ENCODE data around the gene CLDND2. TPM values are rescaled to one million over a fixed set of nuclear protein-coding genes. Genes with fewer than 3 reads are reported as not detected.
A peak's percentile ranks its signal among the peaks of the same experiment; 100 is the strongest.

CLDND2 gene
- total and polyA plus RNA-seq, 2 of the 4 experiments (the other 2 are of a cell fraction) = not detected

GRCh38 chr19:51367565-51368365 lies 1.0 kb downstream of the CLDND2 start (continued):
- TF ChIP-seq CTCF (conservative IDR thresholded peaks at IDR 0.05; ENCODE audit: low read depth, low read length) (no peak), MAZ (IDR thresholded peaks at IDR 0.05; ENCODE audit: borderline replicate concordance, low read depth, low read length) (peak; percentile 87)

- Histone ChIP-seq H4K5ac (ENCODE audit: low read depth, low read length) (no peak overlapping the region), H2BK15ac (ENCODE audit: low read depth, low read length) (no peak overlapping the region), H3K14ac (replicated peaks; ENCODE audit: low read depth, low read length) (0 out of 2 replicates have a peak overlapping the region, but pooled peaks have one; percentile 74), H3K23ac (ENCODE audit: low read depth, low read length) (peak overlapping the region; percentile 70), H3K27me3 (ENCODE audit: control insufficient read depth, insufficient read depth, low read length) (no peaks in the 10 kb centered on the region; the same call in 1 of the 2 replicates), H2AK5ac (ENCODE audit: low read depth, low read length) (0 out of 2 replicates have a peak overlapping the region, but pooled peaks have one; percentile 29), H3K18ac (ENCODE audit: low read depth, low read length) (no peak overlapping the region), H3K4me3 (ENCODE audit: insufficient read depth, low read depth, low read length) (peak overlapping the region; percentile 43), H4K8ac (ENCODE audit: low read depth in 2 of 2, low read length in 2 of 2) (peak overlapping the region; percentile 64 to 80; a peak in 2 of 4 replicates), H2BK5ac (ENCODE audit: low read depth, low read length, poor library complexity, severe bottlenecking) (peak overlapping the region; percentile 49), H3K36me3 (ENCODE audit: control insufficient read depth, insufficient read depth, low read length) (no peaks in the 10 kb centered on the region), H2BK120ac (ENCODE audit: low read depth, low read length) (no peak overlapping the region), H3K56ac (ENCODE audit: extremely low read depth, insufficient read depth, low read length) (peak overlapping the region; percentile 81; the same call in 1 of the 2 replicates), H3K27ac (ENCODE audit: insufficient read depth, low read length) (peak overlapping the region; percentile 77), H4K91ac (ENCODE audit: insufficient read depth, low read depth, low read length) (no peak overlapping the region), H2AK9ac (replicated peaks; ENCODE audit: low read depth, low read length, poor library complexity) (peak overlapping the region; percentile 98), H3K9ac (ENCODE audit: low read depth, low read length) (peak overlapping the region; percentile 52), H3K4me2 (ENCODE audit: low read depth, low read length) (peak overlapping the region; percentile 85), H3K9me3 (ENCODE audit: control insufficient read depth, insufficient read depth, low read length) (no peaks in the 10 kb centered on the region), H3K4ac (ENCODE audit: low read depth, low read length) (peak overlapping the region; percentile 85), H3K79me1 (ENCODE audit: low read depth in 1 of 2, low read length in 2 of 2) (peaks cover 9 to 45% of the 10 kb centered on the region in 2 experiments; a peak in 3 of 4 replicates), H2BK20ac (ENCODE audit: low read depth, low read length) (no peak overlapping the region), H3K9me1 (ENCODE audit: insufficient read depth, low read length) (peaks cover 15% of the 10 kb centered on the region), H4K20me1 (ENCODE audit: insufficient read depth, low read length) (no peaks in the 10 kb centered on the region), H3K4me1 (ENCODE audit: control insufficient read depth, insufficient read depth, low read length) (peaks cover 16% of the 10 kb centered on the region), H2AFZ (replicated peaks; ENCODE audit: low read length, poor library complexity) (peak overlapping the region; percentile 100)
- 0% methylated on average over 2 of the region's 15 CpGs; no CpG with 5 or more reads in 1 of the 2 experiments for WGBS, 2 experiments (ENCODE audit: extremely low coverage in 2 of 2, insufficient read length in 1 of 2)
- dilution Hi-C loops (cut with HindIII; ENCODE audit: low sequenced_read_pairs, unreplicated experiment) (no loop called here), in situ Hi-C loops (cut with MboI; ENCODE audit: low sequenced_read_pairs) (no loop called here), intact Hi-C loops (cut with micrococcal nuclease) (loop anchor here (1.0 kb wide), 1 partner anchor 27 kb away; no protein-coding TSS in a partner anchor)
- POLR2A ChIA-PET (ENCODE audit: unreplicated experiment) = interaction anchor here (0.6 kb wide), 1 partner anchor 28 kb away, joined by 4 read pairs; no protein-coding TSS in a partner anchor
- BruUV-seq (replicated peaks) = no TSS peak
- no peak for ATAC-seq (ENCODE audit: low read depth)
- no peak for DNase-seq
- TF ChIP-seq POLR2A (IDR thresholded peaks at IDR 0.05; ENCODE audit: low read depth, low read length) = 0 out of 2 replicates have a peak, but pooled peaks have one; percentile 6
- TF ChIP-seq SMC3 (IDR thresholded peaks at IDR 0.05; ENCODE audit: low read depth, low read length) = no peak
- TF ChIP-seq MXI1 (IDR thresholded peaks at IDR 0.05; ENCODE audit: borderline replicate concordance, low read depth, low read length) = no peak
- no peak for TF ChIP-seq USF2 (IDR thresholded peaks at IDR 0.05; ENCODE audit: low read depth, low read length)
- no peak for TF ChIP-seq CEBPB (IDR thresholded peaks at IDR 0.05; ENCODE audit: low read depth, low read length)
- no peak for TF ChIP-seq MAZ (IDR thresholded peaks at IDR 0.05; ENCODE audit: borderline replicate concordance, low read depth, low read length)
- TF ChIP-seq CTCF (conservative IDR thresholded peaks at IDR 0.05; ENCODE audit: low read depth, low read length) = no peak
- CTCF ChIA-PET = no interaction called here
Measured at GRCh38 chr19:51367255-51367564, 1.6 kb downstream of the CLDND2 start.
